D721Med (cell line): ENCODE data around the gene MAD1L1.

ENCODE experiments used
- DNase-seq: peaks from one replicate; pipeline ENCODE4 v3.0.0; 2011; ENCODE audit warnings: low spot score; ENCODE audit not compliant: insufficient read length
- FAIRE-seq: peaks from 2 replicates; lab custom pipeline; 2011; peaks lifted over from hg19 to GRCh38; lab: Jason Lieb, UNC
- CTCF ChIP-seq: IDR thresholded peaks from 2 replicates; pipeline ENCODE4 v1.5.1; 2012; ENCODE audit warnings: mild to moderate bottlenecking, control low read depth; ENCODE audit not compliant: insufficient read depth; ENCODE audit errors: missing control alignments

The MAD1L1 gene

GRCh38 chr7:2257651-2258050, 24.9 kb upstream of the MAD1L1 start:
- no peak for DNase-seq
- no peak for FAIRE-seq
- no peak for TF ChIP-seq CTCF

- DNase-seq (no peak), FAIRE-seq (no peak)
Observed at GRCh38 chr7:2257046-2257551, 24.4 kb upstream of the MAD1L1 start.

GRCh38 chr7:2256306-2257045, 23.7 kb upstream of the MAD1L1 start:
- DNase-seq: no peak
- FAIRE-seq: no peak
- TF ChIP-seq CTCF: no peak

More at GRCh38 chr7:2257046-2257551, 24.4 kb upstream of the MAD1L1 start:
- TF ChIP-seq CTCF: no peak

GRCh38 chr7:2255145-2256139, 22.7 kb upstream of the MAD1L1 start:
- no peak for TF ChIP-seq CTCF
- DNase-seq (no peak), FAIRE-seq (no peak)

- TF ChIP-seq CTCF: no peak
- no peak for FAIRE-seq
Observed at GRCh38 chr7:2254429-2255144, 21.8 kb upstream of the MAD1L1 start.

GRCh38 chr7:2253525-2254244, 20.9 kb upstream of the MAD1L1 start:
- no peak for TF ChIP-seq CTCF
- DNase-seq (no peak), FAIRE-seq (no peak)

More at GRCh38 chr7:2254429-2255144, 21.8 kb upstream of the MAD1L1 start:
- DNase-seq: no peak
